GM23338 (cell line): ENCODE results near the gene RUVBL2.

Source experiments
- CREB1 ChIP-seq: fragments of 250-450 bp; sonication (Bioruptor Pico); IDR thresholded peaks from 2 replicates; pipeline ENCODE4 v1.5.0; 2020; ENCODE audit warnings: low read depth, mild to moderate bottlenecking, moderate library complexity
- CTCF ChIP-seq, 2 experiments: fragments of 200-600 bp in 1 of 2; sonication (generic) in 1 of 2; conservative IDR thresholded peaks; 2 replicates each; pipeline versions ENCODE4 v1.5.1 to v1.6.1; 2016 to 2017; ENCODE audit warnings: antibody characterized with exemption in 2 of 2, low read depth in 2 of 2, mild to moderate bottlenecking in 2 of 2, moderate library complexity in 1 of 2
- ETS1 ChIP-seq: IDR thresholded peaks from 2 replicates; pipeline ENCODE4 v1.6.1; 2016; ENCODE audit warnings: antibody characterized with exemption
- EZH2 ChIP-seq: fragments of 200-600 bp; sonication (generic); IDR thresholded peaks from one replicate; pipeline ENCODE4 v1.8.0; 2017; ENCODE audit warnings: antibody characterized with exemption, mild to moderate bottlenecking, low read depth; ENCODE audit not compliant: unreplicated experiment
- EZH2phosphoT487 ChIP-seq: fragments of 200-600 bp; sonication (generic); IDR thresholded peaks from one replicate; pipeline ENCODE4 v1.8.1; 2018; ENCODE audit warnings: antibody characterized with exemption; ENCODE audit not compliant: unreplicated experiment
- JUNB ChIP-seq: IDR thresholded peaks from one replicate; pipeline ENCODE4 v1.6.1; 2016; ENCODE audit warnings: antibody characterized with exemption; ENCODE audit not compliant: unreplicated experiment
- POLR2AphosphoS5 ChIP-seq: IDR thresholded peaks from 2 replicates; pipeline ENCODE4 v1.6.1; 2016; ENCODE audit warnings: antibody characterized with exemption, low read depth
- REST ChIP-seq: IDR thresholded peaks from one replicate; pipeline ENCODE4 v1.6.1; 2018; ENCODE audit warnings: antibody characterized with exemption; ENCODE audit not compliant: unreplicated experiment
- ZNF114 ChIP-seq: fragments of 250-450 bp; sonication (Bioruptor Pico); IDR thresholded peaks from 2 replicates; pipeline ENCODE4 v1.5.0; 2020; ENCODE audit warnings: mild to moderate bottlenecking, moderate library complexity

GRCh38 chr19:48966541-48967345 lies 26.9 kb upstream of the RUVBL2 start:
- TF ChIP-seq CTCF (conservative IDR thresholded peaks at IDR 0.05; ENCODE audit: low read depth in 2 of 2): no peak
- peak; percentile 3; the same call in 1 of the 2 replicates for TF ChIP-seq POLR2AphosphoS5
- no peak for TF ChIP-seq REST
- no peak for TF ChIP-seq EZH2phosphoT487
- no peak for TF ChIP-seq EZH2
- no peak for TF ChIP-seq JUNB
- TF ChIP-seq CREB1 (CRISPR knock-in tag): no peak
- TF ChIP-seq ETS1: no peak
- TF ChIP-seq ZNF114 (CRISPR knock-in tag): no peak
